Glutamatergic neuron (in vitro differentiated cells): ENCODE data around the gene SLC13A1. TPM values are rescaled to one million over a fixed set of nuclear protein-coding genes. Genes with fewer than 3 reads are reported as not detected.

Experiments used
- DNase-seq: peaks from one replicate; pipeline ENCODE4 v3.0.0; 2022
- H3K27ac Mint-ChIP-seq: one replicate; pipeline ENCODE4 v1.8.0; 2020; ENCODE audit warnings: mild to moderate bottlenecking, mixed read lengths, inconsistent platforms; ENCODE audit not compliant: unreplicated experiment
- H3K27me3 Mint-ChIP-seq: one replicate; pipeline ENCODE4 v1.8.0; 2020; ENCODE audit warnings: mild to moderate bottlenecking, moderate library complexity, mixed read lengths, inconsistent platforms; ENCODE audit not compliant: unreplicated experiment
- H3K36me3 Mint-ChIP-seq: one replicate; pipeline ENCODE4 v1.8.0; 2020; ENCODE audit warnings: mild to moderate bottlenecking, mixed read lengths, inconsistent platforms; ENCODE audit not compliant: unreplicated experiment
- H3K4me1 Mint-ChIP-seq: one replicate; pipeline ENCODE4 v1.8.0; 2020; ENCODE audit warnings: mild to moderate bottlenecking, low read depth, mixed read lengths, inconsistent platforms; ENCODE audit not compliant: unreplicated experiment
- H3K4me3 Mint-ChIP-seq: one replicate; pipeline ENCODE4 v1.8.0; 2020; ENCODE audit warnings: mild to moderate bottlenecking, mixed read lengths, inconsistent platforms; ENCODE audit not compliant: unreplicated experiment
- H3K9me3 Mint-ChIP-seq: one replicate; pipeline ENCODE4 v1.8.0; 2020; ENCODE audit warnings: mild to moderate bottlenecking, moderate library complexity, mixed read lengths, inconsistent platforms; ENCODE audit not compliant: unreplicated experiment
- total RNA-seq: library from RNA; stranded (reverse); fragmentation: NEBNext Ultra II Directional; extraction: Animal tissue kit (Norgen Biotek cat#: 25700); gene quantifications from one replicate; pipeline ENCODE4 v1.2.1, GENCODE V29; 2021; ENCODE audit not compliant: unreplicated experiment
- TF ChIP-seq, protein P1 (sequence below): fragments of 200-600 bp; sonication (generic); IDR thresholded peaks from one replicate; pipeline ENCODE4 v1.5.0; 2021; ENCODE audit not compliant: partially characterized antibody, unreplicated experiment

SLC13A1 gene
- total RNA-seq, 1 donor from 2014 or later: not detected

DNA sequence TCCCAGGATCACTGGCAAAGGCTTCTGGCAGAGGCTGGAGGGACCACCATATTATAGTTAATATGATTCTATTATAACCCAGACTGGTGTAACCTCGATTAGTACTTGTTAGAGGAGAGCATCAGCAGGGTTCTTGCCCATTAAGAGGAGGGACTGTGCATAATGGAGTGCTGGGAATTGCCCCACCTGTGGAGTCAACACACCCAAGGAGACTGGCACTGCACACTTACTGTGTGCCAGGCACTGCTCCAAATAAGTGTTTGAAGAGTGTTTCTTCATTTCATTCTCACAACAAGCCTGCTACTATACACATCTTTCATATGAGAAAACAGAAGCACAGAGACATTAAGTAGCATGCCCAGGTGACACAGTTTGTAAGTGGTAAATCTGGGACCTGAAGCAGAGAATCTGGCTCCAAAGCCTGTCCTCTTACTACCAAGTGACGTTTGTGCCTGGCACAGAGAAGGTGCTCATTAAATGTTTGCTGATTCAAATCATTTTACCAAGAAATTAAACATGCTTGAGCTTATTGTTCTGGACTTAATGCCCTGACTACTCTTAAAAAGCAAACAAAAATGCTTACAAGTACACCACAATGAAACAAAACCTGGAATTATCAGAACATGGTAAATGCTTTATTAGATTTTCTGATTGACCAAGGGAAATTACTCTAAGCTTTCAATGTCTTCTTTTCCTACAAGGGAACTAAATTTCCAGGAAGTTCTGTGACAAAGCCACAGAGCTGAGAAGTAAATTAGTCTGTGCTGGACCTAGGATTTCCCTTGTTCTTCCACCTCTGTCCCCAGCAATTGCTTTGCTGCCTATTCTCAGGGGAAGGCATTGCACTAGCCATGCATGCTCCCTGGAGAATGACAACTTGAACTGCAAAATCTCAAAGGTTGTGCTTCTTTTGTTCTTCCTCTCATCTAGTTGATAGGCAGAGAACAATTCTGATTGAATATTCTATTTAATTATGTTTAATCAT lies 809 bp downstream of the SLC13A1 start:
- Mint-ChIP-seq H3K9me3 (peaks cover 3% of the 10 kb centered on the region), H3K4me3 (no peak overlapping the region), H3K27ac (no peak overlapping the region), H3K27me3 (no peaks in the 10 kb centered on the region), H3K36me3 (no peaks in the 10 kb centered on the region), H3K4me1 (no peaks in the 10 kb centered on the region)
- TF ChIP-seq, protein P1, sequence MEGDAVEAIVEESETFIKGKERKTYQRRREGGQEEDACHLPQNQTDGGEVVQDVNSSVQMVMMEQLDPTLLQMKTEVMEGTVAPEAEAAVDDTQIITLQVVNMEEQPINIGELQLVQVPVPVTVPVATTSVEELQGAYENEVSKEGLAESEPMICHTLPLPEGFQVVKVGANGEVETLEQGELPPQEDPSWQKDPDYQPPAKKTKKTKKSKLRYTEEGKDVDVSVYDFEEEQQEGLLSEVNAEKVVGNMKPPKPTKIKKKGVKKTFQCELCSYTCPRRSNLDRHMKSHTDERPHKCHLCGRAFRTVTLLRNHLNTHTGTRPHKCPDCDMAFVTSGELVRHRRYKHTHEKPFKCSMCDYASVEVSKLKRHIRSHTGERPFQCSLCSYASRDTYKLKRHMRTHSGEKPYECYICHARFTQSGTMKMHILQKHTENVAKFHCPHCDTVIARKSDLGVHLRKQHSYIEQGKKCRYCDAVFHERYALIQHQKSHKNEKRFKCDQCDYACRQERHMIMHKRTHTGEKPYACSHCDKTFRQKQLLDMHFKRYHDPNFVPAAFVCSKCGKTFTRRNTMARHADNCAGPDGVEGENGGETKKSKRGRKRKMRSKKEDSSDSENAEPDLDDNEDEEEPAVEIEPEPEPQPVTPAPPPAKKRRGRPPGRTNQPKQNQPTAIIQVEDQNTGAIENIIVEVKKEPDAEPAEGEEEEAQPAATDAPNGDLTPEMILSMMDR: no peak
- no peak for DNase-seq

DNA sequence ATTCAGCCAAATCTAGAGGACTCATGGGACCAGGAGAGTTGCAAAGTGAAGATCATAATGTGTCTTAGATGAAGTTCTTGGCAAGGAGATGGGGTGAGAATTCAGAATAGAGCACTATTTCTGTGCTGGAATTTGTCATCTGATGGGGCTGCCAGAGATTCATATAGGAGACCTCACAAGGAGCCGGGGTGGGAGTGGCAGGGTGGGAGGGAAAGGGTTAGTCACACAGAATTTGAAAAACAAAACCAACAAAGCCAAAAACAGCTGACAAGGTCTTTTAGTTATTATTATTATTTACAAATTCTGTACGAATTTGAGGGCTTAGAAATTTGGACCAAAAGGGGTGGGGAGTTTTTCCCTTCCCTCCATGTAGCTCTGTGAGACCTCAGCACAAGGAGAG lies 1.7 kb downstream of the SLC13A1 start:
- Mint-ChIP-seq H3K4me1 (no peaks in the 10 kb centered on the region), H3K27ac (no peak overlapping the region), H3K36me3 (no peaks in the 10 kb centered on the region), H3K4me3 (no peak overlapping the region), H3K27me3 (no peaks in the 10 kb centered on the region), H3K9me3 (peaks cover 3% of the 10 kb centered on the region)
- TF ChIP-seq, protein P1: no peak
- DNase-seq: no peak

DNA sequence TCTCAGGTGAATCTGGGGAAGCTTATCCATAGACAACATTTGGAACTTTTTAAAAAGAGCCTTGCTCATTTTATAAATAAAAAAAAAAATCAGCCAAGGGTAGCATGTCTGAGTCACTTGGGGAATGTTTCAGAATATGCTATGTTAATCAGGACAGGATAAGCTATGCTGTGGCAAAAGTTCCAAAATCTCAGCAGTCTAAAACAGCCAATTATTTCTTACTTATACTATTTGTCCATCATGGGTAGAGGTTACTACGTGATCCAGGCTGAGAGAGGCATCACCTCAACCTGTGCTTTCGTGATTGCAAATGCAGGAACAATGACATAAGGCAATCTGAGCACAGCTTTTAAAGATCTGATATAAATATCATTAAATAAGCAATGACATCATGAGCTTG lies 6.5 kb downstream of the SLC13A1 start:
- no peak for DNase-seq
- no peak overlapping the region for H3K27ac Mint-ChIP-seq
- no peaks in the 10 kb centered on the region for H3K36me3 Mint-ChIP-seq
- no peaks in the 10 kb centered on the region for H3K9me3 Mint-ChIP-seq
- no peaks in the 10 kb centered on the region for H3K4me1 Mint-ChIP-seq
- no peaks in the 10 kb centered on the region for H3K27me3 Mint-ChIP-seq
- no peak overlapping the region for H3K4me3 Mint-ChIP-seq
- TF ChIP-seq, protein P1: no peak

DNA sequence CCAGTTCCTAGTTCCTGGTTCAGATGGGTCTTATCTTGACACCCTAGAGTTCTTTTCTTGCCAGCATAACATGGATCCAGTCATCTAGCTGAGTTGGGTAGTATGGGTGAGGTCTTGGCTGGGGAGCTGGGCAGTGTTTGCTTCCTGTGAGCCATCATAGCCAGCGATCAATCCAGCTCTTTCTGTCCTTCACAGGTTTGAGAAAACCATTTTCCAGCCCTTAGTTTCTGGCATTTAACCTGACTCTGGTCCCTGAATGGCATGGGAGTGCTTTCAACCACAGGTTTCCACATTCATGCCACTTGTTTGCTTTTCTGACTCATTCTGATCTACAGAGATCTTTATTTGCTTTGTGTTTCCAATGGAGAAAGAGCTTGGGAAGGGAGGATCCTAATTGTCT lies 8.6 kb downstream of the SLC13A1 start:
- no peaks in the 10 kb centered on the region for H3K27me3 Mint-ChIP-seq
- H3K4me3 Mint-ChIP-seq: no peak overlapping the region
- H3K36me3 Mint-ChIP-seq: no peaks in the 10 kb centered on the region
- TF ChIP-seq, protein P1: no peak
- no peak for DNase-seq
- no peak overlapping the region for H3K27ac Mint-ChIP-seq
- H3K4me1 Mint-ChIP-seq: no peaks in the 10 kb centered on the region
- H3K9me3 Mint-ChIP-seq: no peaks in the 10 kb centered on the region

DNA sequence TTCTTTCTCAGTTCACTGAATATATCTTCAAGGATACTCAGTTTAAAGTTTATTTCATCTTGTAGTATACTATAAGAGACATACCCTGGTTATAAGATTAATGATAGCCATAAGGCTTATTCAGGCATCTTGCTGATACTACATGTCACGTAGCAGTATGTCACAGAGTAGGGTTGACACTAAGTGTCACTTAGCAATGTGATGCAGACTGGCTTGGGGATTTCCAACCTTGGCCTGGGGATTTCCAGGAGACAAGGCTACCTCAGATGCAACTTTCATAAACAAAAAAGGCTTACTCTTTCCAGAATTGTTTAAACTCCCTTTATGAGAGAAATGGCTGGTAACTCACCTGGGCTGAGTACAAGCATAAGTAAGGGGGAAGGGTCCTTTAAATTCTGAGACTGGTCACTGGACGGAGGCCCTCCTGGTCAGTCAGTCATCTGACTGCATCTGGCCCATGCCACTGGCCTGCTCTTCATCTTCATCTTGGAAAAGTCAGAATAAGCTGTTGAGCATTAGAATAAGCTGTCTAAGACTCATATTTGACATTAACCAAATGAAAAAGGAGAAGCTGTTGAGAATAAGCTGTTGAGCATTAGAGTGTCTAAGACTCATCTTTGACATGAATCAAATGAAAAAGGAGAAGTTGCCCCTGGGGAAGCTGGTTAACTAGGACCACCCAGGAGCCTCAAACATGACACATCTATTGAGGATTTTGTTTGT lies 9.5 kb downstream of the SLC13A1 start:
- no peak for DNase-seq
- TF ChIP-seq, protein P1: no peak
- no peaks in the 10 kb centered on the region for H3K9me3 Mint-ChIP-seq
- no peak overlapping the region for H3K27ac Mint-ChIP-seq
- no peaks in the 10 kb centered on the region for H3K27me3 Mint-ChIP-seq
- no peak overlapping the region for H3K4me3 Mint-ChIP-seq
- H3K36me3 Mint-ChIP-seq: no peaks in the 10 kb centered on the region
- H3K4me1 Mint-ChIP-seq: no peaks in the 10 kb centered on the region
